HepG2 (cell line): ENCODE measurements around the gene PHKG1. TPM values are rescaled to one million over a fixed set of nuclear protein-coding genes. Genes with fewer than 3 reads are reported as not detected.

Experiments used
- ATRX ChIP-seq: sonication (generic); formaldehyde crosslinking; IDR thresholded peaks from 2 replicates; pipeline ENCODE4 v1.4.0; 2020; ENCODE audit warnings: missing genetic modification reagents, borderline replicate concordance
- HDAC2 ChIP-seq: sonication (generic); formaldehyde crosslinking; IDR thresholded peaks from 2 replicates; pipeline ENCODE4 v1.4.0; 2020; ENCODE audit warnings: missing genetic modification reagents
- NCOR1 ChIP-seq: fragments of 200-600 bp; sonication (generic); IDR thresholded peaks from 2 replicates; pipeline ENCODE4 v1.7.0; 2017; ENCODE audit warnings: antibody characterized with exemption, low read length, borderline replicate concordance
- NFKB2 ChIP-seq: sonication (generic); formaldehyde crosslinking; IDR thresholded peaks from 2 replicates; pipeline ENCODE4 v1.4.0; 2020; ENCODE audit warnings: missing genetic modification reagents, borderline replicate concordance
- NONO ChIP-seq, 2 experiments: fragments of 450-650 bp in 1 of 2; sonication (generic) in 1 of 2; formaldehyde crosslinking in 1 of 2; IDR thresholded peaks in 1 of 2; conservative IDR thresholded peaks in 1 of 2; 2 replicates each; pipeline versions ENCODE4 v1.6.1 to v1.8.0; 2017 to 2022; ENCODE audit warnings: mild to moderate bottlenecking in 1 of 2, missing genetic modification reagents in 1 of 2, moderate library complexity in 1 of 2
- ONECUT2 ChIP-seq: sonication (generic); formaldehyde crosslinking; IDR thresholded peaks from 2 replicates; pipeline ENCODE4 v1.4.0; 2020; ENCODE audit warnings: missing genetic modification reagents
- SIN3B ChIP-seq: fragments of 150-350 bp; IDR thresholded peaks from 2 replicates; pipeline ENCODE4 v1.6.1; 2014; ENCODE audit warnings: low read length
- SP5 ChIP-seq: IDR thresholded peaks from 2 replicates; pipeline ENCODE4 v1.6.1; 2016; ENCODE audit warnings: low read depth, borderline replicate concordance
- SUZ12 ChIP-seq: fragments of 150-350 bp; IDR thresholded peaks from 2 replicates; pipeline ENCODE4 v1.6.1; 2014; ENCODE audit warnings: low read depth, low read length
- TBX2 ChIP-seq: sonication (generic); formaldehyde crosslinking; IDR thresholded peaks from 2 replicates; pipeline ENCODE4 v1.5.0; 2020; ENCODE audit warnings: missing genetic modification reagents, mild to moderate bottlenecking, borderline replicate concordance
- ZNF251 ChIP-seq: sonication (generic); formaldehyde crosslinking; IDR thresholded peaks from 2 replicates; pipeline ENCODE4 v1.9.0; 2021; ENCODE audit warnings: mild to moderate bottlenecking, missing genetic modification reagents
- ZNF256 ChIP-seq: sonication (generic); formaldehyde crosslinking; conservative IDR thresholded peaks from 2 replicates; pipeline ENCODE4 v1.4.0; 2020; ENCODE audit warnings: missing genetic modification reagents
- ZNF3 ChIP-seq: IDR thresholded peaks from 2 replicates; pipeline ENCODE4 v1.7.0; 2017; ENCODE audit warnings: inconsistent platforms
- ZNF354B ChIP-seq: sonication (generic); formaldehyde crosslinking; IDR thresholded peaks from 2 replicates; pipeline ENCODE4 v1.8.0; 2022; ENCODE audit warnings: mild to moderate bottlenecking, missing genetic modification reagents
- ZNF607 ChIP-seq: sonication (generic); formaldehyde crosslinking; IDR thresholded peaks from 2 replicates; pipeline ENCODE4 v1.5.1; 2020; ENCODE audit warnings: missing genetic modification reagents, mild to moderate bottlenecking, borderline replicate concordance
- ZSCAN20 ChIP-seq: sonication (generic); formaldehyde crosslinking; IDR thresholded peaks from 2 replicates; pipeline ENCODE4 v1.4.0; 2020; ENCODE audit warnings: missing genetic modification reagents, mild to moderate bottlenecking, borderline replicate concordance
- polyA plus RNA-seq, 8 experiments: library from polyadenylated mRNA; depleted of rRNA in 3 of 8; stranded (reverse) in 7 of 8; unstranded in 1 of 8; fragments of >200 nt; fragmentation: Illumina TruSeq in 4 of 8; extraction: Trizol in 4 of 8; gene quantifications; 2 replicates each; pipeline versions ENCODE4 v1.2.1 to v1.2.3, GENCODE V29; 2011 to 2016; ENCODE audit warnings: low read depth in 4 of 8, missing spikeins in 1 of 8, mixed read lengths in 1 of 8; ENCODE audit not compliant: insufficient read depth in 1 of 8
- total RNA-seq, 5 experiments: library from RNA; depleted of rRNA; stranded (reverse); fragments of >200 nt; fragmentation: Illumina TruSeq; extraction: Trizol; gene quantifications; 2 replicates each; pipeline ENCODE4 v1.2.3, GENCODE V29; 2016; ENCODE audit warnings: low read depth in 1 of 5
- TF ChIP-seq, protein P1 (sequence below), 2 experiments: sonication (generic) in 1 of 2; formaldehyde crosslinking in 1 of 2; IDR thresholded peaks; 2 replicates each; pipeline versions ENCODE4 v1.4.0 to v1.6.1; 2016 to 2020; ENCODE audit warnings: borderline replicate concordance in 1 of 2, low read depth in 1 of 2, mild to moderate bottlenecking in 1 of 2, missing genetic modification reagents in 1 of 2
- TF ChIP-seq, protein P2 (sequence below): sonication (generic); formaldehyde crosslinking; IDR thresholded peaks from 2 replicates; pipeline ENCODE4 v1.9.0; 2021; ENCODE audit warnings: missing genetic modification reagents, borderline replicate concordance
- TF ChIP-seq, protein P3 (sequence below): IDR thresholded peaks from 2 replicates; pipeline ENCODE4 v1.6.1; 2016; ENCODE audit warnings: missing genetic modification reagents, missing compliant biosample characterization
- TF ChIP-seq, protein P4 (sequence below): fragments of 450-650 bp; IDR thresholded peaks from 2 replicates; pipeline ENCODE4 v1.6.1; 2016

The PHKG1 gene
- total and polyA plus RNA-seq, 2 of the 13 experiments (the other 11 are each of a cell fraction or from before 2014, with no cell fraction given): 0.44 to 0.71 TPM

DNA sequence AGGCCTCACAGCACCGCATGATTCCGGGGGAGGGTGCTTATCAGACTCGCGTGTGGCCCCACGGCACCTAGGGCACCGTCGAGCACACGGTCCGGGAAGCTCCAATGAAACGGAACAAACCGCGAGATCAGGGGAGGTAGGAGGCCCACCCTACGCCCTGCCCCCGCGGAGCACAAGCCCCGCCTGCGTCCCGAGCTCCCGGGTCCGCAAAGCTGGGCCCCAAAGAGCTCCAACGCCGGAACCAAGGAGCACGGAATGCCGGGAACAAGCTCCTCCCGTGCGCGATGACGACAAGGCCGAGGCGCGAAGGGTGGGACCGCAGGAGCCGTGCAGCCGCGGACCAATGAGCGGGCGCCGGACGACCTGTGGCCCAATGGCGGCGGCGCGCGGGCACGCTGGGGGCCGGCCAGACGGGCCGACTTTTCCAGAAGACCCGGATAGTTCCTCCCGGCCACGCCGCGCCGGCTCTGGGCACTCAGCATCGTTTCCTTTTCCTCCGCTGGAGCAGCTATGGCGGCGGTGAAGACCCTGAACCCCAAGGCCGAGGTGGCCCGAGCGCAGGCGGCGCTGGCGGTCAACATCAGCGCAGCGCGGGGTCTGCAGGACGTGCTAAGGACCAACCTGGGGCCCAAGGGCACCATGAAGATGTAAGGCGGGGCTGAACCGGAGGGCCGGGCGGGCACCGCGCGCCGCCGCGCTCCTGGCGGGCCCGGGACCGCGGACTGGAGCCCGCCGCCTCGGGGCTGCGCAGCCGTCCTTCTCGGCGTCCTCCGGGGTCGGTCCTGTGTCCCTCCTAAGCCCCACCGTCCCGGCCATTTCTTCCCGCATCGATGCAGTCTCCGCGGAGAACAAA lies 41.2 kb downstream of the PHKG1 start, which contains the start of the genes CCT6A and PSPH (continued):
- TF ChIP-seq ONECUT2 (CRISPR knock-in tag) (no peak), HDAC2 (CRISPR knock-in tag) (peak; percentile 82), ZNF354B (CRISPR knock-in tag) (no peak), ATRX (no peak), NFKB2 (peak; percentile 84), NONO (IDR thresholded peaks at IDR 0.05) (no peak), NONO (CRISPR knock-in tag; conservative IDR thresholded peaks at IDR 0.05) (peak; percentile 97), ZNF3 (CRISPR knock-in tag) (no peak), ZSCAN20 (CRISPR knock-in tag) (no peak; the same call in 1 of the 2 replicates), SUZ12 (no peak), TBX2 (peak; percentile 91), ZNF251 (CRISPR knock-in tag) (no peak), ZNF256 (CRISPR knock-in tag) (no peak), SP5 (CRISPR knock-in tag) (peak; percentile 62; the same call in 1 of the 2 replicates), SIN3B (peak; percentile 73; the same call in 1 of the 2 replicates), ZNF607 (peak; percentile 90), NCOR1 (0 out of 2 replicates have a peak, but pooled peaks have one; percentile 7)
- TF ChIP-seq, protein P1, sequence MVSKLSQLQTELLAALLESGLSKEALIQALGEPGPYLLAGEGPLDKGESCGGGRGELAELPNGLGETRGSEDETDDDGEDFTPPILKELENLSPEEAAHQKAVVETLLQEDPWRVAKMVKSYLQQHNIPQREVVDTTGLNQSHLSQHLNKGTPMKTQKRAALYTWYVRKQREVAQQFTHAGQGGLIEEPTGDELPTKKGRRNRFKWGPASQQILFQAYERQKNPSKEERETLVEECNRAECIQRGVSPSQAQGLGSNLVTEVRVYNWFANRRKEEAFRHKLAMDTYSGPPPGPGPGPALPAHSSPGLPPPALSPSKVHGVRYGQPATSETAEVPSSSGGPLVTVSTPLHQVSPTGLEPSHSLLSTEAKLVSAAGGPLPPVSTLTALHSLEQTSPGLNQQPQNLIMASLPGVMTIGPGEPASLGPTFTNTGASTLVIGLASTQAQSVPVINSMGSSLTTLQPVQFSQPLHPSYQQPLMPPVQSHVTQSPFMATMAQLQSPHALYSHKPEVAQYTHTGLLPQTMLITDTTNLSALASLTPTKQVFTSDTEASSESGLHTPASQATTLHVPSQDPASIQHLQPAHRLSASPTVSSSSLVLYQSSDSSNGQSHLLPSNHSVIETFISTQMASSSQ (IDR thresholded peaks at IDR 0.05; ENCODE audit: low read depth): no peak
- TF ChIP-seq, protein P1 (CRISPR knock-in tag; IDR thresholded peaks at IDR 0.05; ENCODE audit: borderline replicate concordance): peak; percentile 59; the same call in 1 of the 2 replicates
- TF ChIP-seq, protein P2, sequence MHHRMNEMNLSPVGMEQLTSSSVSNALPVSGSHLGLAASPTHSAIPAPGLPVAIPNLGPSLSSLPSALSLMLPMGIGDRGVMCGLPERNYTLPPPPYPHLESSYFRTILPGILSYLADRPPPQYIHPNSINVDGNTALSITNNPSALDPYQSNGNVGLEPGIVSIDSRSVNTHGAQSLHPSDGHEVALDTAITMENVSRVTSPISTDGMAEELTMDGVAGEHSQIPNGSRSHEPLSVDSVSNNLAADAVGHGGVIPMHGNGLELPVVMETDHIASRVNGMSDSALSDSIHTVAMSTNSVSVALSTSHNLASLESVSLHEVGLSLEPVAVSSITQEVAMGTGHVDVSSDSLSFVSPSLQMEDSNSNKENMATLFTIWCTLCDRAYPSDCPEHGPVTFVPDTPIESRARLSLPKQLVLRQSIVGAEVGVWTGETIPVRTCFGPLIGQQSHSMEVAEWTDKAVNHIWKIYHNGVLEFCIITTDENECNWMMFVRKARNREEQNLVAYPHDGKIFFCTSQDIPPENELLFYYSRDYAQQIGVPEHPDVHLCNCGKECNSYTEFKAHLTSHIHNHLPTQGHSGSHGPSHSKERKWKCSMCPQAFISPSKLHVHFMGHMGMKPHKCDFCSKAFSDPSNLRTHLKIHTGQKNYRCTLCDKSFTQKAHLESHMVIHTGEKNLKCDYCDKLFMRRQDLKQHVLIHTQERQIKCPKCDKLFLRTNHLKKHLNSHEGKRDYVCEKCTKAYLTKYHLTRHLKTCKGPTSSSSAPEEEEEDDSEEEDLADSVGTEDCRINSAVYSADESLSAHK (CRISPR knock-in tag): no peak
- TF ChIP-seq, protein P3, sequence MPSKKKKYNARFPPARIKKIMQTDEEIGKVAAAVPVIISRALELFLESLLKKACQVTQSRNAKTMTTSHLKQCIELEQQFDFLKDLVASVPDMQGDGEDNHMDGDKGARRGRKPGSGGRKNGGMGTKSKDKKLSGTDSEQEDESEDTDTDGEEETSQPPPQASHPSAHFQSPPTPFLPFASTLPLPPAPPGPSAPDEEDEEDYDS (CRISPR knock-in tag): peak; percentile 90
- TF ChIP-seq, protein P4, sequence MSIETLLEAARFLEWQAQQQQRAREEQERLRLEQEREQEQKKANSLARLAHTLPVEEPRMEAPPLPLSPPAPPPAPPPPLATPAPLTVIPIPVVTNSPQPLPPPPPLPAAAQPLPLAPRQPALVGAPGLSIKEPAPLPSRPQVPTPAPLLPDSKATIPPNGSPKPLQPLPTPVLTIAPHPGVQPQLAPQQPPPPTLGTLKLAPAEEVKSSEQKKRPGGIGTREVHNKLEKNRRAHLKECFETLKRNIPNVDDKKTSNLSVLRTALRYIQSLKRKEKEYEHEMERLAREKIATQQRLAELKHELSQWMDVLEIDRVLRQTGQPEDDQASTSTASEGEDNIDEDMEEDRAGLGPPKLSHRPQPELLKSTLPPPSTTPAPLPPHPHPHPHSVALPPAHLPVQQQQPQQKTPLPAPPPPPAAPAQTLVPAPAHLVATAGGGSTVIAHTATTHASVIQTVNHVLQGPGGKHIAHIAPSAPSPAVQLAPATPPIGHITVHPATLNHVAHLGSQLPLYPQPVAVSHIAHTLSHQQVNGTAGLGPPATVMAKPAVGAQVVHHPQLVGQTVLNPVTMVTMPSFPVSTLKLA: peak; percentile 51; the same call in 1 of the 2 replicates
